Prostate gland (tissue), 2 donors: Measurements from ENCODE around the gene SNX1.
A peak's percentile ranks its signal among the peaks of the same experiment; 100 is the strongest.

ENCODE experiments used
- POLR2A ChIP-seq: fragments of 450-650 bp; IDR thresholded peaks from one replicate; pipeline ENCODE4 v1.6.1; 2016; ENCODE audit warnings: antibody characterized with exemption, mild to moderate bottlenecking
- POLR2AphosphoS5 ChIP-seq: sonication (generic); formaldehyde crosslinking; IDR thresholded peaks from one replicate; pipeline ENCODE4 v1.6.1; 2017; ENCODE audit warnings: antibody characterized with exemption
- TF ChIP-seq, protein P1 (sequence below), 4 experiments: fragments of 200-600 bp in 2 of 4; fragments of 450-650 bp in 2 of 4; sonication (generic) in 2 of 4; IDR thresholded peaks; 1 replicate in 3 of 4; 2 replicates in 1 of 4; pipeline ENCODE4 v1.5.1; 2016 to 2019; ENCODE audit warnings: antibody characterized with exemption in 4 of 4, mild to moderate bottlenecking in 2 of 4, moderate library complexity in 2 of 4

DNA sequence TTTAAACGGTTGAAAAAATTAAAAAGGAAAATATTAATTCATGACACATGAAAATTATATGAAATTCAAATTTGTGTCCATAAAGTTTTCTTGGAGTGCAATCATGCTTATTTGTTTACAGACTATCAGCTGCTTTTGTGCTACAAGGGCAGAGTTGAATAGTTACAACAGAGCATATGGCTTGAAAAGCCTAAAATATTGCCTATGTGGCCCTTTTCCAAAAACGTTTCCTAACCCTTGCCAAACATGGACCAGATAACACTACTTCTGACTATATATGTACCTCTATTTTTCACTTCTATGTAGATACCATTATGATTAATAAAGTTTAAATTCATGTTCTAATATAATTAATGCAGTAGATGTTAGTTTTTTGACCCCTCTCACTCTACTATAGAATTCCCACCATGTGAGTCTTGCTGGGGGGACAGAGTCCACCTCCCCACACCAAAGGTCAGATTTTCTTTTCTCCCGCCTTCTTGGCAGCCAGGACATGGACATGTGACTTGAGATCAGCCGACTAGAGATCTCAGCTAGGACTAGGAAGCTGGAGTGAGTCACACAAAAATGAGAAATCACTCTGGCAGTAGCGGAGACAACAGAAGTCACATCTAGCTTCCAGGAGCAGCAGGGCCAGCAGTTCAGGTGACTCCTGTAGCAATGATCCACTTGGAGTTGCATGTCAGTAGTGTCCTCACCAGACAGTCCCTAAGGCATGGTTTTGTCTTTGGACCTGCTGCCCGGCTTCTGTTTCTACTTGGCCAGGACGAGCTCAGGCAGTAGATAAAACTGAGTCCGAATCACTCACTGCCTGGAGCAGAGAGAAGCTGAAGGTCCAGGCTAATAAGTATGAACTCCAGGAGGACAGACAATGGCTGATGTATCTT lies 24.6 kb upstream of the SNX1 start:
- TF ChIP-seq POLR2AphosphoS5 (peak; percentile 22), POLR2A (no peak)
- TF ChIP-seq, protein P1, sequence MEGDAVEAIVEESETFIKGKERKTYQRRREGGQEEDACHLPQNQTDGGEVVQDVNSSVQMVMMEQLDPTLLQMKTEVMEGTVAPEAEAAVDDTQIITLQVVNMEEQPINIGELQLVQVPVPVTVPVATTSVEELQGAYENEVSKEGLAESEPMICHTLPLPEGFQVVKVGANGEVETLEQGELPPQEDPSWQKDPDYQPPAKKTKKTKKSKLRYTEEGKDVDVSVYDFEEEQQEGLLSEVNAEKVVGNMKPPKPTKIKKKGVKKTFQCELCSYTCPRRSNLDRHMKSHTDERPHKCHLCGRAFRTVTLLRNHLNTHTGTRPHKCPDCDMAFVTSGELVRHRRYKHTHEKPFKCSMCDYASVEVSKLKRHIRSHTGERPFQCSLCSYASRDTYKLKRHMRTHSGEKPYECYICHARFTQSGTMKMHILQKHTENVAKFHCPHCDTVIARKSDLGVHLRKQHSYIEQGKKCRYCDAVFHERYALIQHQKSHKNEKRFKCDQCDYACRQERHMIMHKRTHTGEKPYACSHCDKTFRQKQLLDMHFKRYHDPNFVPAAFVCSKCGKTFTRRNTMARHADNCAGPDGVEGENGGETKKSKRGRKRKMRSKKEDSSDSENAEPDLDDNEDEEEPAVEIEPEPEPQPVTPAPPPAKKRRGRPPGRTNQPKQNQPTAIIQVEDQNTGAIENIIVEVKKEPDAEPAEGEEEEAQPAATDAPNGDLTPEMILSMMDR (IDR thresholded peaks at IDR 0.05), result no peak
